Neural progenitor cell (in vitro differentiated cells): ENCODE data around the gene RBFOX1.

Source experiments
- CTCF ChIP-seq: fragments of 200-600 bp; sonication (generic); IDR thresholded peaks from 2 replicates; pipeline ENCODE4 v1.5.1; 2017; ENCODE audit warnings: antibody characterized with exemption, mild to moderate bottlenecking
- EZH2 ChIP-seq: fragments of 200-600 bp; sonication (generic); IDR thresholded peaks from 2 replicates; pipeline ENCODE4 v1.6.1; 2017; ENCODE audit warnings: antibody characterized with exemption, mild to moderate bottlenecking, moderate library complexity
- EZH2phosphoT487 ChIP-seq: fragments of 200-600 bp; sonication (generic); IDR thresholded peaks from 2 replicates; pipeline ENCODE4 v1.6.1; 2017; ENCODE audit warnings: antibody characterized with exemption

- TF ChIP-seq EZH2phosphoT487 = no peak
- TF ChIP-seq CTCF = no peak
- no peak for TF ChIP-seq EZH2
These were observed 14.0 kb upstream of the RBFOX1 start for GRCh38 chr16:7318686-7319085.
